ENCODE data around the gene UTP3. TPM values are rescaled to one million over a fixed set of nuclear protein-coding genes. Genes with fewer than 3 reads are reported as not detected.
A peak's percentile ranks its signal among the peaks of the same experiment; 100 is the strongest.
"Not testable (repeated sequence)": the region's sequence is repeated elsewhere in the genome, so short reads cannot be mapped to it uniquely, and the experiment has no call there.

Gene UTP3
- 10 to 100 TPM; 19.9 to 28.7 (median 22.6) TPM for polyA plus RNA-seq (ENCODE audit: insufficient read length in 10 of 10)
- long read RNA-seq, donor 1, transcript UTP3-201 (1 exons, 2,073 nt), result major isoform, 19 of 19 reads
- long read RNA-seq, donor 1, partial matches to known transcripts, result 0 of 19 reads
- long read RNA-seq, donor 1, other reads (novel, unspliced or antisense), result 0 of 19 reads
- long read RNA-seq, donor 2, transcript UTP3-201 (1 exons, 2,073 nt), result major isoform, 17 of 17 reads
- long read RNA-seq, donor 2, partial matches to known transcripts, result 0 of 17 reads
- long read RNA-seq, donor 2, other reads (novel, unspliced or antisense), result 0 of 17 reads
- long read RNA-seq, donor 3, result 0 reads
- long read RNA-seq, donor 4, transcript UTP3-201 (1 exons, 2,073 nt), result major isoform, 9 of 9 reads
- long read RNA-seq, donor 4, partial matches to known transcripts, result 0 of 9 reads
- long read RNA-seq, donor 4, other reads (novel, unspliced or antisense), result 0 of 9 reads
- long read RNA-seq, donor 5, transcript UTP3-201 (1 exons, 2,073 nt), result major isoform, 10 of 10 reads
- long read RNA-seq, donor 5, partial matches to known transcripts, result 0 of 10 reads
- long read RNA-seq, donor 5, other reads (novel, unspliced or antisense), result 0 of 10 reads
- long read RNA-seq, donor 6, transcript UTP3-201 (1 exons, 2,073 nt), result major isoform, 18 of 18 reads
- long read RNA-seq, donor 6, partial matches to known transcripts, result 0 of 18 reads
- long read RNA-seq, donor 6, other reads (novel, unspliced or antisense), result 0 of 18 reads
- long read RNA-seq, donor 7, transcript UTP3-201 (1 exons, 2,073 nt), result major isoform, 14 of 14 reads
- long read RNA-seq, donor 7, partial matches to known transcripts, result 0 of 14 reads
- long read RNA-seq, donor 7, other reads (novel, unspliced or antisense), result 0 of 14 reads
- long read RNA-seq, donor 8, transcript UTP3-201 (1 exons, 2,073 nt), result major isoform, 13 of 13 reads
- long read RNA-seq, donor 8, partial matches to known transcripts, result 0 of 13 reads
- long read RNA-seq, donor 8, other reads (novel, unspliced or antisense), result 0 of 13 reads
- long read RNA-seq, donor 9, partial matches to known transcripts, result 0 of 1 reads
- long read RNA-seq, donor 9, other reads (novel, unspliced or antisense), result 0 of 1 reads

GRCh38 chr4:70687821-70688794 lies at the start of gene UTP3:
Gene UTP3, plus strand, starts transcription at chr4:70688532. Its CDS starts 146 bp downstream, at chr4:70688678.
- DNase-seq, result peak; percentile 99 to 100 (median 99)

- no peak for DNase-seq
These were observed 48.1 kb upstream of the UTP3 start for GRCh38 chr4:70640192-70640591.

GRCh38 chr4:70650741-70651140 lies 37.6 kb upstream of the UTP3 start:
- DNase-seq, result not testable (repeated sequence)

- DNase-seq, result peak; percentile 16 to 56 (median 16)
These were observed 36.3 kb upstream of the UTP3 start for GRCh38 chr4:70651864-70652506.

GRCh38 chr4:70654605-70655011 lies 33.7 kb upstream of the UTP3 start:
- DNase-seq, result no peak

GRCh38 chr4:70657326-70657725 lies 31.0 kb upstream of the UTP3 start:
- DNase-seq, result no peak

GRCh38 chr4:70658418-70658817 lies 29.9 kb upstream of the UTP3 start:
- no peak for DNase-seq

GRCh38 chr4:70660106-70660505 lies 28.2 kb upstream of the UTP3 start:
- DNase-seq, result no peak

- not testable (repeated sequence) for DNase-seq
These were observed 26.9 kb upstream of the UTP3 start for GRCh38 chr4:70661309-70661922.

- no peak for DNase-seq
These were observed 22.0 kb upstream of the UTP3 start, which contains the start of gene JCHAIN for GRCh38 chr4:70666369-70666768. Gene JCHAIN, minus strand, starts transcription at chr4:70666508. Its CDS starts 18 bp downstream, at chr4:70666490.

- DNase-seq, result peak in 1 of 3 donors; percentile 21
These were observed 20.4 kb upstream of the UTP3 start for GRCh38 chr4:70667740-70668535.

- DNase-seq, result peak in 1 of 3 donors; percentile 13
These were observed 17.9 kb upstream of the UTP3 start for GRCh38 chr4:70670332-70671014.

GRCh38 chr4:70671091-70671490 lies 17.2 kb upstream of the UTP3 start:
- DNase-seq, result no peak

GRCh38 chr4:70674191-70674590 lies 14.1 kb upstream of the UTP3 start:
- DNase-seq, result no peak

GRCh38 chr4:70674731-70675130 lies 13.6 kb upstream of the UTP3 start:
- DNase-seq, result no peak

- no peak for DNase-seq
These were observed 11.7 kb upstream of the UTP3 start for GRCh38 chr4:70676554-70677090.

- DNase-seq, result no peak
These were observed 9.8 kb upstream of the UTP3 start for GRCh38 chr4:70678383-70678999.

- DNase-seq, result no peak
These were observed 7.4 kb upstream of the UTP3 start for GRCh38 chr4:70680934-70681333.
